Stimulated activated CD4-positive, alpha-beta T cell treated with anti-CD3 and anti-CD28 coated beads, Interleukin-12 subunit alpha, Interleukin-12 subunit beta, amount 100 ng/mL, for 4 hours (primary cell): ENCODE results near the gene ALPL.

ENCODE experiments used
- DNase-seq: peaks from one replicate; pipeline ENCODE4 v3.0.0-alpha.2; 2020

The ALPL gene

GRCh38 chr1:21604208-21604957 is 95.2 kb downstream of the ALPL start:
- DNase-seq: no peak

- no peak for DNase-seq
Measured at GRCh38 chr1:21605012-21605715, 95.9 kb downstream of the ALPL start.

GRCh38 chr1:21605964-21606705 is 96.9 kb downstream of the ALPL start:
- DNase-seq: no peak

GRCh38 chr1:21607549-21608529 is 98.6 kb downstream of the ALPL start:
- peak; percentile 30 for DNase-seq

GRCh38 chr1:21608798-21609197 is 99.6 kb downstream of the ALPL start:
- no peak for DNase-seq

- no peak for DNase-seq
Measured at GRCh38 chr1:21610027-21610426, 100.8 kb downstream of the ALPL start.

- no peak for DNase-seq
Measured at GRCh38 chr1:21610989-21611785, 102.0 kb downstream of the ALPL start.

- DNase-seq: no peak
Measured at GRCh38 chr1:21612057-21612456, 102.8 kb downstream of the ALPL start.

- DNase-seq: no peak
Measured at GRCh38 chr1:21613072-21613867, 104.0 kb downstream of the ALPL start.

- DNase-seq: no peak
Measured at GRCh38 chr1:21614419-21615115, 105.3 kb downstream of the ALPL start.

- DNase-seq: no peak
Measured at GRCh38 chr1:21616372-21616771, 107.1 kb downstream of the ALPL start.

GRCh38 chr1:21617126-21617738 is 108.0 kb downstream of the ALPL start:
- DNase-seq: no peak

GRCh38 chr1:21618059-21618458 is 108.8 kb downstream of the ALPL start:
- no peak for DNase-seq

GRCh38 chr1:21618561-21619374 is 109.5 kb downstream of the ALPL start:
- DNase-seq: no peak

- DNase-seq: no peak
Measured at GRCh38 chr1:21619375-21619947, 110.2 kb downstream of the ALPL start.

GRCh38 chr1:21620011-21620410 is 110.8 kb downstream of the ALPL start:
- no peak for DNase-seq

- DNase-seq: no peak
Measured at GRCh38 chr1:21620496-21620895, 111.3 kb downstream of the ALPL start.

GRCh38 chr1:21621051-21621450 is 111.8 kb downstream of the ALPL start:
- no peak for DNase-seq
